GM12878 (cell line): ENCODE measurements around the gene VCPKMT. TPM values are rescaled to one million over a fixed set of nuclear protein-coding genes. Genes with fewer than 3 reads are reported as not detected.

Experiments
- BACH1 ChIP-seq: fragments of 450-650 bp; IDR thresholded peaks from 2 replicates; pipeline ENCODE4 v1.6.1; 2017; ENCODE audit warnings: mild to moderate bottlenecking, borderline replicate concordance
- BCL3 ChIP-seq: IDR thresholded peaks from 2 replicates; pipeline ENCODE4 v1.6.1; 2011; ENCODE audit warnings: borderline replicate concordance, low read depth, mild to moderate bottlenecking, moderate library complexity, low read length; ENCODE audit not compliant: insufficient read depth, poor library complexity, severe bottlenecking
- BMI1 ChIP-seq: fragments of 450-650 bp; IDR thresholded peaks from 2 replicates; pipeline ENCODE4 v1.6.1; 2016; ENCODE audit warnings: mild to moderate bottlenecking, moderate library complexity, borderline replicate concordance
- CREB1 ChIP-seq: IDR thresholded peaks from 2 replicates; pipeline ENCODE4 v1.6.1; 2012; ENCODE audit warnings: low read depth, mild to moderate bottlenecking, inconsistent platforms
- GABPA ChIP-seq: IDR thresholded peaks from 2 replicates; pipeline ENCODE4 v1.6.1; 2014; ENCODE audit warnings: antibody characterized with exemption, low read depth, mild to moderate bottlenecking, inconsistent platforms
- GATAD2B ChIP-seq: fragments of 450-650 bp; conservative IDR thresholded peaks from 2 replicates; pipeline ENCODE4 v1.6.1; 2017; ENCODE audit warnings: low read depth, mild to moderate bottlenecking, moderate library complexity
- NR2C1 ChIP-seq: fragments of 450-650 bp; IDR thresholded peaks from 2 replicates; pipeline ENCODE4 v1.6.1; 2017; ENCODE audit warnings: antibody characterized with exemption, mild to moderate bottlenecking, moderate library complexity
- PAX5 ChIP-seq: IDR thresholded peaks from 2 replicates; pipeline ENCODE4 v1.6.1; 2011; ENCODE audit warnings: low read depth, low read length, borderline replicate concordance
- POLR2AphosphoS2 ChIP-seq: IDR thresholded peaks from 2 replicates; pipeline ENCODE4 v1.6.1; 2011; ENCODE audit warnings: low read depth, mild to moderate bottlenecking, low read length, improper control_type of control experiment, moderate library complexity
- RELA ChIP-seq: fragments of 450-650 bp; IDR thresholded peaks from 2 replicates; pipeline ENCODE4 v1.8.0; 2014; ENCODE audit warnings: borderline replicate concordance; ENCODE audit not compliant: partially characterized antibody
- RFX5 ChIP-seq: IDR thresholded peaks from 2 replicates; pipeline ENCODE4 v1.6.1; 2011; ENCODE audit warnings: low read depth, low read length, improper control_type of control experiment
- SIX5 ChIP-seq: IDR thresholded peaks from 2 replicates; pipeline ENCODE4 v1.6.1; 2011; ENCODE audit warnings: mild to moderate bottlenecking, low read depth, low read length, moderate library complexity; ENCODE audit not compliant: severe bottlenecking
- SMAD1 ChIP-seq: fragments of 450-650 bp; IDR thresholded peaks from 2 replicates; pipeline ENCODE4 v1.6.1; 2018; ENCODE audit warnings: mild to moderate bottlenecking, low read depth; ENCODE audit not compliant: partially characterized antibody
- SMAD5 ChIP-seq: IDR thresholded peaks from 2 replicates; pipeline ENCODE4 v1.6.1; 2016; ENCODE audit warnings: antibody characterized with exemption, low read depth
- SMC3 ChIP-seq: IDR thresholded peaks from 2 replicates; pipeline ENCODE4 v1.6.1; 2011; ENCODE audit warnings: low read length, improper control_type of control experiment, borderline replicate concordance
- SUPT20H ChIP-seq: IDR thresholded peaks from 2 replicates; pipeline ENCODE4 v1.6.1; 2011; ENCODE audit warnings: low read depth, mild to moderate bottlenecking, low read length, moderate library complexity, borderline replicate concordance; ENCODE audit not compliant: control insufficient read depth
- TCF3 ChIP-seq: IDR thresholded peaks from 2 replicates; pipeline ENCODE4 v1.6.1; 2012; ENCODE audit warnings: low read depth, mild to moderate bottlenecking, low read length, borderline replicate concordance; ENCODE audit not compliant: insufficient read depth
- ZBED1 ChIP-seq: IDR thresholded peaks from 2 replicates; pipeline ENCODE4 v1.6.1; 2016; ENCODE audit warnings: borderline replicate concordance
- ZBTB40 ChIP-seq: fragments of 450-650 bp; IDR thresholded peaks from 2 replicates; pipeline ENCODE4 v1.6.1; 2016; ENCODE audit warnings: mild to moderate bottlenecking, moderate library complexity, borderline replicate concordance
- polyA plus RNA-seq, 11 experiments: library from polyadenylated mRNA; depleted of rRNA in 4 of 11; unstranded in 6 of 11; stranded (reverse) in 5 of 11; fragments of >200 nt; fragmentation: Nextera tagmentation in 4 of 11; fragmentation: Illumina TruSeq in 1 of 11; extraction: Ambion mirVana in 4 of 11; extraction: Trizol in 1 of 11; gene quantifications; 1 replicate in 1 of 11; 2 replicates in 10 of 11; pipeline versions ENCODE4 v1.2.1 to v1.2.3, GENCODE V29; 2011 to 2016; ENCODE audit warnings: inconsistent platforms in 2 of 11, missing spikeins in 2 of 11, low read depth in 1 of 11
- total RNA-seq, 4 experiments: library from RNA; depleted of rRNA in 3 of 4; stranded (reverse); fragments of >200 nt in 3 of 4; fragmentation: Illumina TruSeq in 1 of 4; extraction: Trizol in 1 of 4; gene quantifications; 2 replicates each; pipeline versions ENCODE4 v1.2.1 to v1.2.3, GENCODE V29; 2013 to 2021
- TF ChIP-seq, protein P1 (sequence below): fragments of 450-650 bp; conservative IDR thresholded peaks from 2 replicates; pipeline ENCODE4 v1.6.1; 2017; ENCODE audit warnings: mild to moderate bottlenecking, moderate library complexity

VCPKMT gene
- total and polyA plus RNA-seq, 10 of the 15 experiments (the other 5 are each of a cell fraction or from before 2014, with no cell fraction given), result 8.5 to 18.4 (median 12.8) TPM

- peak; percentile 98; the same call in 1 of the 2 replicates for TF ChIP-seq GATAD2B
- TF ChIP-seq RELA, result peak; percentile 86
- no peak for TF ChIP-seq SIX5
- peak; percentile 7 for TF ChIP-seq SMAD1
- TF ChIP-seq ZBED1, result no peak
- TF ChIP-seq SUPT20H, result no peak
- 0 out of 2 replicates have a peak, but pooled peaks have one; percentile 2 for TF ChIP-seq GABPA
- 0 out of 2 replicates have a peak, but pooled peaks have one; percentile 1 for TF ChIP-seq SMC3
- TF ChIP-seq, protein P1, sequence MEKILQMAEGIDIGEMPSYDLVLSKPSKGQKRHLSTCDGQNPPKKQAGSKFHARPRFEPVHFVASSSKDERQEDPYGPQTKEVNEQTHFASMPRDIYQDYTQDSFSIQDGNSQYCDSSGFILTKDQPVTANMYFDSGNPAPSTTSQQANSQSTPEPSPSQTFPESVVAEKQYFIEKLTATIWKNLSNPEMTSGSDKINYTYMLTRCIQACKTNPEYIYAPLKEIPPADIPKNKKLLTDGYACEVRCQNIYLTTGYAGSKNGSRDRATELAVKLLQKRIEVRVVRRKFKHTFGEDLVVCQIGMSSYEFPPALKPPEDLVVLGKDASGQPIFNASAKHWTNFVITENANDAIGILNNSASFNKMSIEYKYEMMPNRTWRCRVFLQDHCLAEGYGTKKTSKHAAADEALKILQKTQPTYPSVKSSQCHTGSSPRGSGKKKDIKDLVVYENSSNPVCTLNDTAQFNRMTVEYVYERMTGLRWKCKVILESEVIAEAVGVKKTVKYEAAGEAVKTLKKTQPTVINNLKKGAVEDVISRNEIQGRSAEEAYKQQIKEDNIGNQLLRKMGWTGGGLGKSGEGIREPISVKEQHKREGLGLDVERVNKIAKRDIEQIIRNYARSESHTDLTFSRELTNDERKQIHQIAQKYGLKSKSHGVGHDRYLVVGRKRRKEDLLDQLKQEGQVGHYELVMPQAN, result peak; percentile 47; the same call in 1 of the 2 replicates
- no peak for TF ChIP-seq SMAD5
- peak; percentile 66 for TF ChIP-seq BCL3
- TF ChIP-seq BACH1, result peak; percentile 85
- TF ChIP-seq POLR2AphosphoS2, result no peak; the same call in 1 of the 2 replicates
- no peak for TF ChIP-seq RFX5
- no peak for TF ChIP-seq NR2C1
- TF ChIP-seq BMI1, result no peak; the same call in 1 of the 2 replicates
- 0 out of 2 replicates have a peak, but pooled peaks have one; percentile 9 for TF ChIP-seq TCF3
- 0 out of 2 replicates have a peak, but pooled peaks have one; percentile 17 for TF ChIP-seq ZBTB40
- TF ChIP-seq CREB1, result no peak; the same call in 1 of the 2 replicates
- peak; percentile 57; the same call in 1 of the 2 replicates for TF ChIP-seq PAX5
These were observed 32.7 kb downstream of the VCPKMT start (continued) for GRCh38 chr14:50083467-50084337.
